Neuron (in vitro differentiated cells): ENCODE measurements around the gene SLC25A18.
"Not testable (repeated sequence)": the region's sequence is repeated elsewhere in the genome, so short reads cannot be mapped to it uniquely, and the experiment has no call there.

Source experiments
- H2AFZ ChIP-seq: one replicate; pipeline ENCODE4 v1.6.1; 2013; ENCODE audit warnings: low read depth, mild to moderate bottlenecking, inconsistent platforms, low read length, moderate library complexity
- H3K27me3 ChIP-seq: one replicate; pipeline ENCODE4 v1.6.1; 2013; ENCODE audit warnings: low read length; ENCODE audit not compliant: insufficient read depth
- H3K36me3 ChIP-seq: one replicate; pipeline ENCODE4 v1.6.1; 2013; ENCODE audit warnings: low read length; ENCODE audit not compliant: insufficient read depth
- H3K4me1 ChIP-seq: one replicate; pipeline ENCODE4 v1.6.1; 2013; ENCODE audit warnings: low read length; ENCODE audit not compliant: insufficient read depth
- H3K4me3 ChIP-seq: 2 replicates; pipeline ENCODE4 v1.5.1; 2013; ENCODE audit warnings: mild to moderate bottlenecking, low read length, moderate library complexity
- H3K9me3 ChIP-seq: one replicate; pipeline ENCODE4 v1.6.1; 2013; ENCODE audit warnings: low read length

The SLC25A18 gene

DNA sequence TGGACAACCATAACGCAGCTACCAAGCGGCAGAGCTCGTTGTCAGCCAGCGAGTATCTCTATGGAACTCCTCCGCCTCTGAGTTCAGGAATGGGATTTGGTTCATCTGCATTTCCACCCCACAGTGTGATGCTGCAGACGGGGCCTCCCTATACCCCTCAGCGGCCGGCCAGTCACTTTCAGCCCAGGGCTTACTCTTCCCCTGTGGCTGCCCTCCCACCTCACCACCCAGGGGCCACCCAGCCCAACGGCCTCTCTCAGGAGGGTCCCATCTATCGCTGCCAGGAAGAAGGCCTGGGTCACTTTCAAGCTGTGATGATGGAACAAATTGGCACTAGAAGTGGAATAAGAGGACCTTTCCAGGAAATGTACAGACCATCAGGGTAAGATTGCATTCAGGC, 14.1 kb upstream of the SLC25A18 start:
- Histone ChIP-seq H3K4me1 (no peaks in the 10 kb centered on the region), H3K9me3 (no peaks in the 10 kb centered on the region), H3K27me3 (no peaks in the 10 kb centered on the region), H2AFZ (no peak overlapping the region), H3K4me3 (no peak overlapping the region), H3K36me3 (peaks cover 73% of the 10 kb centered on the region)

- H3K4me1 ChIP-seq, result no peaks in the 10 kb centered on the region
- H2AFZ ChIP-seq, result no peak overlapping the region
- no peaks in the 10 kb centered on the region for H3K9me3 ChIP-seq
- peaks cover 77% of the 10 kb centered on the region for H3K36me3 ChIP-seq
- no peaks in the 10 kb centered on the region for H3K27me3 ChIP-seq
- no peak overlapping the region for H3K4me3 ChIP-seq
Measured at GRCh38 chr22:17549655-17550054, 13.6 kb upstream of the SLC25A18 start.

- Histone ChIP-seq H3K9me3 (no peaks in the 10 kb centered on the region), H3K4me3 (no peak overlapping the region), H3K36me3 (peaks cover 81% of the 10 kb centered on the region), H2AFZ (no peak overlapping the region), H3K27me3 (no peaks in the 10 kb centered on the region), H3K4me1 (no peaks in the 10 kb centered on the region)
Measured at GRCh38 chr22:17552737-17553136, 10.6 kb upstream of the SLC25A18 start.

DNA sequence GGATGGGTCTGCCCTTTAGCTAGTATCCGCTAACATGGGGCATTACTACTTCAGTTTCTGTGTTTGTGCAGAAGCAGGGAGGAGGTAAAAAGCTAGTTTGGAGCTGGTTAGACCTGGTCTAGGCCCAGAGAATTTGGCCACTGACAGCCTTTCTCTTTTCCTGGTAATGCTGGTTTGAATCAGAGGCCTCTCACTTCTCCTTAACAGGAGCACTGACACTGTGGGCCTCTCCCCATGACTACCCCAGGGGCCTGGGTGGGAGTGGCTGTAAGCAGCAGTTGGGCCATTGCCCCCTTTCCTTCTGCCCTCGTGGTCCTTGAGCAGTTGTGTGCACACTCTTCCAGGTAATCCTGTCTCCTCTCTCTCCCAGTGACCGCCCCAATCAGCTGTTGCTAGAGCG, 8.5 kb upstream of the SLC25A18 start:
- no peak overlapping the region for H3K4me3 ChIP-seq
- no peaks in the 10 kb centered on the region for H3K4me1 ChIP-seq
- no peak overlapping the region for H2AFZ ChIP-seq
- peaks cover 4% of the 10 kb centered on the region for H3K9me3 ChIP-seq
- H3K36me3 ChIP-seq, result peaks cover 78% of the 10 kb centered on the region
- H3K27me3 ChIP-seq, result no peaks in the 10 kb centered on the region

DNA sequence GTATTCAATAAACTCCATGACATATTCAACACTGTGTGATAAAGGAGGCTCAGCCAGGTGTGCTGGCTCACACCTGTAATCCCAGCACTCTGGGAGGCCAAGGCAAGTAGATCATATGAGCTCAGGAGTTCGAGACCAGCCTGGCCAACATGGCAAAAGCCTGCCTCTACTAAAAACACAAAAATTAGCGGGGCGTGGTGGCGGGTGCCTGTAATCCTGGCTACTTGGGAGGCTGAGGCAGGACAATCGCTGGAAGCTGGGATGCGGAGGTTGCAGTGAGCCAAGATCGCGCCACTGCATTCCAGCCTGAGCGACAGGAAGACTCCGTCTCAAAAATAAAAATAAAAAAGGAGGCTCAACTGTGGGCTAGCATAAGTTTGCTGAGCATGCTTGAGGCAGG, 4.1 kb upstream of the SLC25A18 start:
- H2AFZ ChIP-seq, result no peak overlapping the region
- no peaks in the 10 kb centered on the region for H3K27me3 ChIP-seq
- no peak overlapping the region for H3K4me3 ChIP-seq
- H3K9me3 ChIP-seq, result peaks cover 4% of the 10 kb centered on the region
- peaks cover 43% of the 10 kb centered on the region for H3K36me3 ChIP-seq
- H3K4me1 ChIP-seq, result peaks cover 22% of the 10 kb centered on the region

GRCh38 chr22:17563936-17564391, 666 bp downstream of the SLC25A18 start:
- H2AFZ ChIP-seq, result no peak overlapping the region
- peaks cover 4% of the 10 kb centered on the region for H3K9me3 ChIP-seq
- H3K27me3 ChIP-seq, result no peaks in the 10 kb centered on the region
- H3K36me3 ChIP-seq, result peaks cover 11% of the 10 kb centered on the region
- H3K4me3 ChIP-seq, result no peak overlapping the region
- H3K4me1 ChIP-seq, result peaks cover 25% of the 10 kb centered on the region

DNA sequence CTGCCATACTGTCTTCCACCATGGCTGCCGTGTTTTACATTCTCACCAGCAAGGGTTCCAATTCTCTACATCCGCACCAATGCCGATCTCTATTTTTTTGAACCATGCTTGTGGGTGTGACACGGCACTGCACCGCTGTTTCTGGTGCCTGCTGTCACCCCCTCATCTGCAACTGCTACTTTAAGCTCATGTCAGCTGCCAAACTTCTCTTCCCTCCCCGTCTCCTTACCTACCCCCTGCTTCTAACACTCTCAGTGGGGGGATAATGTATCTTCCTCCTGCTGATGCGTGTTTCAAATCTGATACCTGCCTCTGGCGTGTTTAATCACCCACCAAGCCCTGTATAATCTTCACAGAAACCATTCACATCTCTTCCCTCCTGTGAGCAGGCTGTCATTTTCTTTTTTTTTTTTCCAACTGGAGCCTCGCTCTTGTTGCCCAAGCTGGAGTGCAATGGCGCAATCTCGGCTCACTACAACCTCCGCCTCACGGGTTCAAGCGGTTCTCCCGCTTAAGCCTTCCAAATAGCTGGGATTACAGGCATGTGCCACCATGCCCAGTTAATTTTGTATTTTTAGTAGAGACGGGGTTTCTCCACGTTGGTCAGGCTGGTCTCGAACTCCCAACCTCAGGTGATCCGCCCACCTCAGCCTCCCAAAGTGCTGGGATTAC, 2.9 kb downstream of the SLC25A18 start:
- H2AFZ ChIP-seq, H3K9me3 ChIP-seq, H3K36me3 ChIP-seq, H3K4me3 ChIP-seq, H3K27me3 ChIP-seq: not testable (repeated sequence)
- H3K4me1 ChIP-seq, result peaks cover 37% of the 10 kb centered on the region

- peaks cover 37% of the 10 kb centered on the region for H3K4me1 ChIP-seq
- no peak overlapping the region for H3K4me3 ChIP-seq
- H3K36me3 ChIP-seq, result no peaks in the 10 kb centered on the region
Measured at GRCh38 chr22:17566776-17567175, 3.5 kb downstream of the SLC25A18 start.

DNA sequence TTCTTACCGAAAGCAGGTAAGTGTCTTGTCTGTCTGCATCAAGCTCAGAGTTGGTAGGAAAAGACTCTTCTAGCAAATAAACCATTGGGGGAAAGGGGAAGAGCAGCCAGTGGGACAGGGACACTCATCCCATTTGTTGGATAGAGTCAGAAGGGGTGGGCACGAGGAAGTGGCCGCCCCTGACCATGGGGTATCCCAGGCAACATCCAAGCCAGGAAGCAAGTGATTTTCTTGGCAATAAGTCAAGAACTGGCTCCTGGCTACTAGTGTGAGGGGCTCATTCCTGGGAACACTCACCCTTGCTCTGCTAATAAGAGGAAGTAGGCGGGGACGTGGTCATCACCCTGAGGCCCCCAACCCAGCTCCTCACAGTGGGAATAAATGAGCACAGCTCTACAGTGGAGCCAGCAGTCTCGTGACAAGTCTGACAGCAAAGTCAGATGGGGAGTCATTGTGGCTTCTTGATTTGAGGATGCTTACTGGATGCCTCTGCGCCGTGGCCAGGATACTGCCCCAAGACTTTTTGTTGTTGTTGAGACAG, 6.7 kb downstream of the SLC25A18 start:
- H3K4me1 ChIP-seq, result peaks cover 12% of the 10 kb centered on the region
- no peaks in the 10 kb centered on the region for H3K27me3 ChIP-seq
- H3K36me3 ChIP-seq, result no peaks in the 10 kb centered on the region
- no peak overlapping the region for H3K4me3 ChIP-seq
- no peaks in the 10 kb centered on the region for H3K9me3 ChIP-seq
- H2AFZ ChIP-seq, result no peak overlapping the region

More at GRCh38 chr22:17566776-17567175, 3.5 kb downstream of the SLC25A18 start:
- Histone ChIP-seq H3K27me3 (no peaks in the 10 kb centered on the region), H2AFZ (no peak overlapping the region), H3K9me3 (no peaks in the 10 kb centered on the region)

DNA sequence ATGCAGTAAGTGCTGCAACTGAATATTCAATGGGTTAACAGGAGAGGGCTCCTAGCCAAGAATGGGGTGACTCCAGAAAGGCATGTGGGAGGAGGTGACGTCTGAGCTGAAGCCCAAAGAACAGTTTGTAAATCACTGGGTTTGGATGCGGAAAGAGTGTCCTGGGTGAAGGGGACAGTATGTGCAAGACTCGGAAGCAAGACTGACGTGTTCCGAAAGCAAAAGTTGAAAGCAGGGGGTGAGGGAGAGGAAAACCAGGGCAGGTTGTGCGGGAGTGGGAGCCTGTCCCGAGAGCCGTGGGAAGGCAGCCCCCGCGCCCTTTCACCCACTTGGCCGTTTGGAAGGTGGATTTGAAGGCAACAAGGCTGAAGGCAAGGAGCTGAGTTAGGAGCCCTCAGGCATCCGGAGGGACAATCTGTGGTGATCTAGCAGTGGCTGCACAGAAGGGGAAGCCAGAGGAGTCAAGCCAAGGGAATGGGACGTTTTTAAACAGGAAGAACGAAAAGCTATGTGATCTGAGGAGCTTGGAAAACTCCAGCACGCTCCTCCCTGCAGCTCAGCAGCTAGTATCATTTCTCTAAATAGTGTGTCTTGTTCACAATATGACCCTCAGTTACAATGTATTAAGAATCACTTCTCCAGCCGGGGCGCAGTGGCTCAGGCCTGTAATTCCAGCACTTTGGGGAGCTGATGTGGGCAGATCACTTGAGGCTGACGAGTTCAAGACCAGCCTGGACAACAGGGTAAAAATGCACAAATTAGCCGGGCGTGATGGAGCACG, 7.7 kb downstream of the SLC25A18 start:
- no peak overlapping the region for H3K4me3 ChIP-seq

DNA sequence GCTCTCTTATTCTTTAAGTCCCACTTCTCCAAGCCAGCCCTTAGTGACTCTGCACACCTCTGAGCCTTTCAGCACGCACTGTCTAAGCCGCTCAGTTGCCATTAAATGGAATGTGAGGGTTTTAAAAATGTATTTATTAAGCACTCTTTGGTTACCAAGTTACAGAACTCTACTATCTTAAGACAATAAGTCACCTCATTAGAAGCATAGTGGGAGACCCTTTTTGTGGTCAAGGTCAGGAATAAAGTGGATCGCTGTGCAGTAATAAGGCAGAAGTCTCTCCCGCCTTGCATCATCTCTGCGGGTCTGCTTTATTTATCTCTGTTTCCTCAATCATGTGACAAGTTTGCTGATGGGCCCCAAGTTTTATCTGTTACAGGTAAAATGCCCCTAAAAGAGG, 11.9 kb downstream of the SLC25A18 start:
- Histone ChIP-seq H2AFZ (no peak overlapping the region), H3K9me3 (no peaks in the 10 kb centered on the region), H3K36me3 (no peaks in the 10 kb centered on the region), H3K27me3 (no peaks in the 10 kb centered on the region), H3K4me1 (peaks cover 7% of the 10 kb centered on the region), H3K4me3 (no peak overlapping the region)

More for the DNA sequence above, 7.7 kb downstream of the SLC25A18 start:
- no peaks in the 10 kb centered on the region for H3K27me3 ChIP-seq
- peaks cover 15% of the 10 kb centered on the region for H3K4me1 ChIP-seq
- H2AFZ ChIP-seq, result no peak overlapping the region
- H3K36me3 ChIP-seq, result no peaks in the 10 kb centered on the region
- H3K9me3 ChIP-seq, result no peaks in the 10 kb centered on the region

- peaks cover 10% of the 10 kb centered on the region for H3K4me1 ChIP-seq
- no peaks in the 10 kb centered on the region for H3K27me3 ChIP-seq
- no peak overlapping the region for H3K4me3 ChIP-seq
- H2AFZ ChIP-seq, result no peak overlapping the region
- H3K9me3 ChIP-seq, result no peaks in the 10 kb centered on the region
- H3K36me3 ChIP-seq, result no peaks in the 10 kb centered on the region
Measured at GRCh38 chr22:17575681-17576080, 12.4 kb downstream of the SLC25A18 start.

DNA sequence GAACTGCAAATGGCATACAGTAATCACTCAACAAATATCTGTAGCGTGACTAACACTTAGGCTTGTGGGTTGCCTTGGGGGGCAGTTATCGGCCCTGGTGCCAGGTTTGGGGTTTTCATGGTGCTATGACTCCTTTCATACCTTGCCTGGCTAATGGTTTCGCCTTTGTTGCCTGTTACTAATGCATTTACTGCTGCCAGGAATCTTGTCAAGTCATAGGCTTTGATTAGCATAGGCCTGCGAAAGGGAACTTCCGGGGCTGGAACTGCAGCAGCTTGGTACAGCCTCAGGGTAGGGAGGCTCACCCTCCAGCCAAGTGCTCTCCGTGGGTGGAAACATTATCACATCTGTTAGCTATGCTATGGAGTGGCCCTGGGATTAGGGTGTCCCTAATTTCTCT, 13.2 kb downstream of the SLC25A18 start:
- Histone ChIP-seq H2AFZ (no peak overlapping the region), H3K36me3 (no peaks in the 10 kb centered on the region), H3K9me3 (no peaks in the 10 kb centered on the region), H3K4me1 (peaks cover 13% of the 10 kb centered on the region), H3K4me3 (no peak overlapping the region), H3K27me3 (no peaks in the 10 kb centered on the region)
